Measurements from ENCODE around the gene KPNA3.

DNA sequence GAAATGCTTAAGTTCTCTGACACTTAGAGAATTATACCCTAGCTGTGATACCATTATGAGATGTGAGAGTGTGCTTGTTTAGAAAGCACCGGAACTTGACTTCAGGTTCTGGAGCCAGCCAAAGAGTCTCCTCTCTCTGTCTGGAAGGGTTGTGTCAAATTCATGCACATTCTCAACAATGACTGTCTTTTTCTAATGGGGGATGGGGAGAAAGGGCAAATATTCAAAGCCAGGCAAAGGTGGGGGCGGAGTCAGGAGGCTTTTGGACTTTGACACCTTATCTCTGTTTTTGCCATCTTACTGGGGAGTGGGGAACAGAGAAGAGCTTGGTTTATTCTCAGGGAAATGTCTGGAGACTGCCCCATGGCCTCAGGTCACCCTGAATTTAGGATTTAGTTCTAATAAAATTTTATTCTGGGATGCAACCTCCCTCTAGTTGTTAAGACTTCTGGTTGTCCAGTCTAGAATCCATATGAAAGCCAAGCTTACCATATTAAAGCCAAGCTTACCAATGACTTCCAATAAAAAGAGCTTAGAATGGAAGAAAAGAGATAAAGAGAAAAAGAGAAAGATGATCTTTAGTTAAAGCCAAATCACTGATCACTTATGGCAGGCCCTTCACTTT is 28.2 kb upstream of the KPNA3 start:
- no peak for TF ChIP-seq EZH2 (IDR thresholded peaks at IDR 0.05)
- TF ChIP-seq POLR2AphosphoS5 (IDR thresholded peaks at IDR 0.05; ENCODE audit: borderline replicate concordance, low read depth, low read length): no peak
